Endothelial cell of umbilical vein (primary cell): ENCODE measurements around the gene GGT6. TPM values are rescaled to one million over a fixed set of nuclear protein-coding genes. Genes with fewer than 3 reads are reported as not detected.

Experiments
- BruUV-seq: library from RNA; stranded (reverse); fragments of 400-500 nt; replicated peaks from 2 replicates; lab custom pipeline; 2021; lab: Mats Ljungman, UMichigan
- CTCF ChIA-PET: fragments of 300-600, 350-600 bp; sonication (Branson Sonifier 250); formaldehyde crosslinking; loops from one replicate; lab custom pipeline; 2021; ENCODE audit warnings: antibody characterized with exemption, inconsistent platforms; lab: Charles Lee
- POLR2A ChIA-PET: fragments of 300-600, 350-600 bp; sonication (Branson Sonifier 250); formaldehyde crosslinking; loops from one replicate; lab custom pipeline; 2021; ENCODE audit warnings: antibody characterized with exemption, inconsistent platforms; lab: Charles Lee
- DNase-seq: peaks from one replicate; pipeline ENCODE4 v3.0.0-alpha.2; 2011; ENCODE audit warnings: low read depth, low spot score
- FAIRE-seq: peaks from 2 replicates; lab custom pipeline; 2011; peaks lifted over from hg19 to GRCh38; lab: Jason Lieb, UNC
- H2AFZ ChIP-seq: 2 replicates; pipeline ENCODE4 v1.6.0; 2012; ENCODE audit warnings: low read depth, low read length, control low read depth, inconsistent platforms
- H3K27ac ChIP-seq: 2 replicates; pipeline ENCODE4 v1.5.1; 2011; ENCODE audit warnings: low read depth, mild to moderate bottlenecking, control low read depth, low read length, moderate library complexity; ENCODE audit not compliant: insufficient read depth
- H3K27me3 ChIP-seq, 2 experiments: 2 replicates each; pipeline versions ENCODE4 v1.6.0 to v1.6.1; 2011; ENCODE audit warnings: low read length in 2 of 2, mixed read lengths in 1 of 2; ENCODE audit not compliant: control insufficient read depth in 2 of 2, insufficient read depth in 2 of 2
- H3K36me3 ChIP-seq, 2 experiments: 2 replicates in 1 of 2; 3 replicates in 1 of 2; pipeline ENCODE4 v1.5.1; 2011; ENCODE audit warnings: low read length in 2 of 2, mild to moderate bottlenecking in 1 of 2, moderate library complexity in 1 of 2; ENCODE audit not compliant: control insufficient read depth in 2 of 2, insufficient read depth in 2 of 2; ENCODE audit errors: extremely low read depth in 1 of 2
- H3K4me1 ChIP-seq: 3 replicates; pipeline ENCODE4 v1.5.1; 2011; ENCODE audit warnings: mild to moderate bottlenecking, low read length; ENCODE audit not compliant: control insufficient read depth, insufficient read depth; ENCODE audit errors: extremely low read depth
- H3K4me2 ChIP-seq: 2 replicates; pipeline ENCODE4 v1.6.1; 2011; ENCODE audit warnings: low read length, control low read depth, mixed read lengths; ENCODE audit not compliant: insufficient read depth
- H3K4me3 ChIP-seq, 3 experiments: fragments of 200-600 bp in 1 of 3; sonication (generic), shearing (Covaris generic) in 1 of 3; replicated peaks in 1 of 3; 2 replicates each; pipeline ENCODE4 v1.5.1; 2011 to 2016; ENCODE audit warnings: control low read depth in 3 of 3, low read length in 3 of 3, mild to moderate bottlenecking in 2 of 3, inconsistent platforms in 1 of 3, low read depth in 1 of 3, moderate library complexity in 1 of 3; ENCODE audit not compliant: insufficient read depth in 1 of 3
- H3K79me2 ChIP-seq: 2 replicates; pipeline ENCODE4 v1.6.0; 2012; ENCODE audit warnings: low read length, inconsistent platforms; ENCODE audit not compliant: control insufficient read depth, insufficient read depth
- H3K9ac ChIP-seq: replicated peaks from 2 replicates; pipeline ENCODE3; 2011; ENCODE audit warnings: low read length, control low read depth; ENCODE audit not compliant: insufficient read depth; ENCODE audit errors: extremely low read depth
- H3K9me1 ChIP-seq: replicated peaks from 3 replicates; pipeline ENCODE4 v1.6.0; 2011; ENCODE audit warnings: mild to moderate bottlenecking, low read length; ENCODE audit not compliant: control insufficient read depth, insufficient read depth; ENCODE audit errors: extremely low read depth
- H3K9me3 ChIP-seq: replicated peaks from 2 replicates; pipeline ENCODE4 v1.5.1; 2012; ENCODE audit warnings: low read length, inconsistent platforms; ENCODE audit not compliant: control insufficient read depth, insufficient read depth
- H4K20me1 ChIP-seq: replicated peaks from 2 replicates; pipeline ENCODE3; 2011; ENCODE audit warnings: mild to moderate bottlenecking, low read length; ENCODE audit not compliant: control insufficient read depth, insufficient read depth; ENCODE audit errors: extremely low read depth
- CTCF ChIP-seq, 2 donors: IDR thresholded peaks; 1 replicate in 1 of 2; 2 replicates in 1 of 2; pipeline ENCODE4 v1.5.1; 2011; ENCODE audit warnings: low read length in 2 of 2, mild to moderate bottlenecking in 2 of 2, moderate library complexity in 2 of 2, control low read depth in 1 of 2, inconsistent platforms in 1 of 2, low read depth in 1 of 2; ENCODE audit not compliant: insufficient read depth in 1 of 2; ENCODE audit errors: extremely low read depth in 1 of 2
- EZH2 ChIP-seq: IDR thresholded peaks from 2 replicates; pipeline ENCODE4 v1.6.1; 2012; ENCODE audit warnings: borderline replicate concordance, low read depth, mild to moderate bottlenecking, moderate library complexity, low read length, inconsistent platforms; ENCODE audit not compliant: severe bottlenecking
- GATA2 ChIP-seq: IDR thresholded peaks from 2 replicates; pipeline ENCODE4 v1.7.0; 2011; ENCODE audit warnings: low read depth, mild to moderate bottlenecking, moderate library complexity, mixed read lengths, low read length; ENCODE audit not compliant: insufficient read length, insufficient read depth
- MAX ChIP-seq: IDR thresholded peaks from 2 replicates; pipeline ENCODE4 v1.6.1; 2011; ENCODE audit not compliant: insufficient read depth, insufficient read length
- MYC ChIP-seq: IDR thresholded peaks from one replicate; pipeline ENCODE4 v1.6.1; 2011; ENCODE audit warnings: mild to moderate bottlenecking, low read depth, low read length
- POLR2A ChIP-seq: IDR thresholded peaks from 2 replicates; pipeline ENCODE4 v1.6.1; 2012; ENCODE audit warnings: low read depth, mild to moderate bottlenecking, control low read depth, low read length
- POLR2AphosphoS5 ChIP-seq: IDR thresholded peaks from 2 replicates; pipeline ENCODE4 v1.6.1; 2012; ENCODE audit warnings: low read depth, mild to moderate bottlenecking, control low read depth, low read length, moderate library complexity; ENCODE audit not compliant: insufficient read depth
- dilution Hi-C: fragments of 300-500 bp; cut with MboI; formaldehyde crosslinking; loops from one replicate; pipeline ENCODE4 v1.15.0; 2019; ENCODE audit warnings: low sequenced_read_pairs; ENCODE audit not compliant: extremely low pct_ligation_motif_present
- intact Hi-C: fragments of 100-400 bp; cut with micrococcal nuclease; formaldehyde crosslinking; loops from one replicate; pipeline ENCODE4 v1.10.0; 2022
- polyA plus RNA-seq, 4 experiments: library from polyadenylated mRNA; depleted of rRNA in 3 of 4; stranded (reverse) in 3 of 4; unstranded in 1 of 4; fragments of >200 nt; gene quantifications; 2 replicates each; pipeline versions ENCODE4 v1.2.1 to v1.2.3, GENCODE V29; 2011 to 2012; ENCODE audit warnings: missing spikeins in 1 of 4
- total RNA-seq: library from RNA; stranded (reverse); gene quantifications from 2 replicates; pipeline ENCODE4 v1.2.3, GENCODE V29; 2021

GGT6 gene
- total and polyA plus RNA-seq, 2 donors (not counting 3 experiments of a cell fraction or from before 2014, with no cell fraction given), result not detected

- Histone ChIP-seq H3K79me2 (no peaks in the 10 kb centered on the region), H3K4me2 (no peak overlapping the region), H3K27ac (no peak overlapping the region), H4K20me1 (no peaks in the 10 kb centered on the region), H3K9me3 (no peaks in the 10 kb centered on the region), H3K9ac (no peak overlapping the region), H3K36me3 (no peaks in the 10 kb centered on the region), H2AFZ (no peak overlapping the region), H3K27me3 (peaks cover 29 to 35% of the 10 kb centered on the region in 2 experiments), H3K4me1 (no peaks in the 10 kb centered on the region), H3K4me3 (no peak overlapping the region), H3K9me1 (no peaks in the 10 kb centered on the region)
- CTCF ChIA-PET, result interaction anchor here (0.7 to 4.8 kb wide), 2 partner anchors 15 to 17 kb away, joined by 3 to 41 read pairs; no protein-coding TSS in a partner anchor
- FAIRE-seq (no peak), DNase-seq (no peak)
- intact Hi-C loops (no loop called here), dilution Hi-C loops (no loop called here)
- TF ChIP-seq CTCF (IDR thresholded peaks at IDR 0.05; ENCODE audit: extremely low read depth in 1 of 2, insufficient read depth in 1 of 2, low read depth in 1 of 2, low read length in 2 of 2), result no peak
- no peak for TF ChIP-seq MYC
- TF ChIP-seq POLR2AphosphoS5, result no peak
- no peak for TF ChIP-seq MAX
- no peak for TF ChIP-seq POLR2A
- no peak for TF ChIP-seq EZH2
- no peak for TF ChIP-seq GATA2
- POLR2A ChIA-PET, result no interaction called here
- BruUV-seq, result no TSS peak
Measured at GRCh38 chr17:4582691-4583090, 22.3 kb upstream of the GGT6 start.
